ENCODE measurements around the gene SLC39A2. TPM values are rescaled to one million over a fixed set of nuclear protein-coding genes. Genes with fewer than 3 reads are reported as not detected.

Gene SLC39A2
- total and polyA plus RNA-seq, 9 of the 15 experiments (the other 6 are each of a cell fraction or from before 2014, with no cell fraction given), result 0.06 to 0.09 TPM; not detected in 7

DNA sequence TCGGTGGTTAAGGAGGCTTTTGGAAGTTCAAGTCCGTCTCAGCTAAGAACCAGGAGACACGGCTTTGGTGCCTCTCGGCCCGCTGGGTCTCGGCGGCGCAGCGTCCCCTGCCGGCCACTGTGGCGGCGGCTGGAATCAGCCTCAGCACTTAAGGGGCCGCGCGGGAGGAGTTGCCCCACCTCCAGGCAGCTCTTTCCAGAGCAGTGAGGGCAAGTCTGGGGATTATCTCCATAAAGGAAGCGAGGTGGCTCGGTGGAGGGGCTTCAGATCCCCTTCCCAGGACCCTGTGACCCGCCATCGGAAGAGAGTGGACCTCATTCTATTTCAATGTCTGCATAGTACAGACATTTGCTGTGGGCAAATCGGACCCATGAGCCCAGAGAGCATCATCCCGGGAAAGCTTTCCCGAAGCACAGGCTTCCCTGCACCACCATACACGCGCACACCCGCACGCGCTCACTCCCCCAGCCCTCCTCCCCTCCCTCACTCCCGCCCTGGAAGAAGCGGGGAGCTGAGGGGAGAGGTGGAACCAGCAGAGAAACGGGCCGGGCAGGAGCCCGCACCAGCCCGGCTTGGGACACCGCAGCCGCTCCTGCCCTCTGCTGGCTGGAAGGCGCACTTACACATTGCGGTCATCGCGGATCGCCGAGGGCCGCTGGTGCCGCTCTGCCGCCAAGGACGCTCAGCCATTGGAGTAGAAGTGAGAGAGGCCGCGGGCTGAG is 27.9 kb upstream of the SLC39A2 start (continued):
- TF ChIP-seq ZNF212 (CRISPR knock-in tag; IDR thresholded peaks at IDR 0.05), result no peak
- no peak for TF ChIP-seq FOXJ3 (CRISPR knock-in tag; IDR thresholded peaks at IDR 0.05)
- no peak for TF ChIP-seq RHOXF2B (CRISPR knock-in tag; conservative IDR thresholded peaks at IDR 0.05)
- peak; percentile 19 to 23; a peak in 1 of 4 replicates for TF ChIP-seq MAZ (CRISPR knock-in tag; conservative IDR thresholded peaks at IDR 0.05 in 1 of 2, IDR thresholded peaks at IDR 0.05 in 1 of 2)
- TF ChIP-seq, protein P1, sequence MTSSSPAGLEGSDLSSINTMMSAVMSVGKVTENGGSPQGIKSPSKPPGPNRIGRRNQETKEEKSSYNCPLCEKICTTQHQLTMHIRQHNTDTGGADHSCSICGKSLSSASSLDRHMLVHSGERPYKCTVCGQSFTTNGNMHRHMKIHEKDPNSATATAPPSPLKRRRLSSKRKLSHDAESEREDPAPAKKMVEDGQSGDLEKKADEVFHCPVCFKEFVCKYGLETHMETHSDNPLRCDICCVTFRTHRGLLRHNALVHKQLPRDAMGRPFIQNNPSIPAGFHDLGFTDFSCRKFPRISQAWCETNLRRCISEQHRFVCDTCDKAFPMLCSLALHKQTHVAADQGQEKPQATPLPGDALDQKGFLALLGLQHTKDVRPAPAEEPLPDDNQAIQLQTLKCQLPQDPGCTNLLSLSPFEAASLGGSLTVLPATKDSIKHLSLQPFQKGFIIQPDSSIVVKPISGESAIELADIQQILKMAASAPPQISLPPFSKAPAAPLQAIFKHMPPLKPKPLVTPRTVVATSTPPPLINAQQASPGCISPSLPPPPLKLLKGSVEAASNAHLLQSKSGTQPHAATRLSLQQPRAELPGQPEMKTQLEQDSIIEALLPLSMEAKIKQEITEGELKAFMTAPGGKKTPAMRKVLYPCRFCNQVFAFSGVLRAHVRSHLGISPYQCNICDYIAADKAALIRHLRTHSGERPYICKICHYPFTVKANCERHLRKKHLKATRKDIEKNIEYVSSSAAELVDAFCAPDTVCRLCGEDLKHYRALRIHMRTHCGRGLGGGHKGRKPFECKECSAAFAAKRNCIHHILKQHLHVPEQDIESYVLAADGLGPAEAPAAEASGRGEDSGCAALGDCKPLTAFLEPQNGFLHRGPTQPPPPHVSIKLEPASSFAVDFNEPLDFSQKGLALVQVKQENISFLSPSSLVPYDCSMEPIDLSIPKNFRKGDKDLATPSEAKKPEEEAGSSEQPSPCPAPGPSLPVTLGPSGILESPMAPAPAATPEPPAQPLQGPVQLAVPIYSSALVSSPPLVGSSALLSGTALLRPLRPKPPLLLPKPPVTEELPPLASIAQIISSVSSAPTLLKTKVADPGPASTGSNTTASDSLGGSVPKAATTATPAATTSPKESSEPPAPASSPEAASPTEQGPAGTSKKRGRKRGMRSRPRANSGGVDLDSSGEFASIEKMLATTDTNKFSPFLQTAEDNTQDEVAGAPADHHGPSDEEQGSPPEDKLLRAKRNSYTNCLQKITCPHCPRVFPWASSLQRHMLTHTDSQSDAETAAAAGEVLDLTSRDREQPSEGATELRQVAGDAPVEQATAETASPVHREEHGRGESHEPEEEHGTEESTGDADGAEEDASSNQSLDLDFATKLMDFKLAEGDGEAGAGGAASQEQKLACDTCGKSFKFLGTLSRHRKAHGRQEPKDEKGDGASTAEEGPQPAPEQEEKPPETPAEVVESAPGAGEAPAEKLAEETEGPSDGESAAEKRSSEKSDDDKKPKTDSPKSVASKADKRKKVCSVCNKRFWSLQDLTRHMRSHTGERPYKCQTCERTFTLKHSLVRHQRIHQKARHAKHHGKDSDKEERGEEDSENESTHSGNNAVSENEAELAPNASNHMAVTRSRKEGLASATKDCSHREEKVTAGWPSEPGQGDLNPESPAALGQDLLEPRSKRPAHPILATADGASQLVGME (CRISPR knock-in tag; IDR thresholded peaks at IDR 0.05), result no peak
- TF ChIP-seq, protein P2, sequence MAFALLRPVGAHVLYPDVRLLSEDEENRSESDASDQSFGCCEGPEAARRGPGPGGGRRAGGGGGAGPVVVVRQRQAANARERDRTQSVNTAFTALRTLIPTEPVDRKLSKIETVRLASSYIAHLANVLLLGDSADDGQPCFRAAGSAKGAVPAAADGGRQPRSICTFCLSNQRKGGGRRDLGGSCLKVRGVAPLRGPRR (CRISPR knock-in tag; IDR thresholded peaks at IDR 0.05), result no peak
- no peak for TF ChIP-seq SIRT6 (IDR thresholded peaks at IDR 0.05; ENCODE audit: low read depth, low read length)
- TF ChIP-seq YBX1 (IDR thresholded peaks at IDR 0.05), result no peak
- no peak for TF ChIP-seq HDAC6 (IDR thresholded peaks at IDR 0.05; ENCODE audit: low read depth, low read length)
- TF ChIP-seq TAF7 (tag; IDR thresholded peaks at IDR 0.05), result no peak
- TF ChIP-seq CREB1 (IDR thresholded peaks at IDR 0.05), result no peak
- TF ChIP-seq CREB1 (CRISPR knock-in tag; IDR thresholded peaks at IDR 0.05), result no peak
- TF ChIP-seq, protein P3, sequence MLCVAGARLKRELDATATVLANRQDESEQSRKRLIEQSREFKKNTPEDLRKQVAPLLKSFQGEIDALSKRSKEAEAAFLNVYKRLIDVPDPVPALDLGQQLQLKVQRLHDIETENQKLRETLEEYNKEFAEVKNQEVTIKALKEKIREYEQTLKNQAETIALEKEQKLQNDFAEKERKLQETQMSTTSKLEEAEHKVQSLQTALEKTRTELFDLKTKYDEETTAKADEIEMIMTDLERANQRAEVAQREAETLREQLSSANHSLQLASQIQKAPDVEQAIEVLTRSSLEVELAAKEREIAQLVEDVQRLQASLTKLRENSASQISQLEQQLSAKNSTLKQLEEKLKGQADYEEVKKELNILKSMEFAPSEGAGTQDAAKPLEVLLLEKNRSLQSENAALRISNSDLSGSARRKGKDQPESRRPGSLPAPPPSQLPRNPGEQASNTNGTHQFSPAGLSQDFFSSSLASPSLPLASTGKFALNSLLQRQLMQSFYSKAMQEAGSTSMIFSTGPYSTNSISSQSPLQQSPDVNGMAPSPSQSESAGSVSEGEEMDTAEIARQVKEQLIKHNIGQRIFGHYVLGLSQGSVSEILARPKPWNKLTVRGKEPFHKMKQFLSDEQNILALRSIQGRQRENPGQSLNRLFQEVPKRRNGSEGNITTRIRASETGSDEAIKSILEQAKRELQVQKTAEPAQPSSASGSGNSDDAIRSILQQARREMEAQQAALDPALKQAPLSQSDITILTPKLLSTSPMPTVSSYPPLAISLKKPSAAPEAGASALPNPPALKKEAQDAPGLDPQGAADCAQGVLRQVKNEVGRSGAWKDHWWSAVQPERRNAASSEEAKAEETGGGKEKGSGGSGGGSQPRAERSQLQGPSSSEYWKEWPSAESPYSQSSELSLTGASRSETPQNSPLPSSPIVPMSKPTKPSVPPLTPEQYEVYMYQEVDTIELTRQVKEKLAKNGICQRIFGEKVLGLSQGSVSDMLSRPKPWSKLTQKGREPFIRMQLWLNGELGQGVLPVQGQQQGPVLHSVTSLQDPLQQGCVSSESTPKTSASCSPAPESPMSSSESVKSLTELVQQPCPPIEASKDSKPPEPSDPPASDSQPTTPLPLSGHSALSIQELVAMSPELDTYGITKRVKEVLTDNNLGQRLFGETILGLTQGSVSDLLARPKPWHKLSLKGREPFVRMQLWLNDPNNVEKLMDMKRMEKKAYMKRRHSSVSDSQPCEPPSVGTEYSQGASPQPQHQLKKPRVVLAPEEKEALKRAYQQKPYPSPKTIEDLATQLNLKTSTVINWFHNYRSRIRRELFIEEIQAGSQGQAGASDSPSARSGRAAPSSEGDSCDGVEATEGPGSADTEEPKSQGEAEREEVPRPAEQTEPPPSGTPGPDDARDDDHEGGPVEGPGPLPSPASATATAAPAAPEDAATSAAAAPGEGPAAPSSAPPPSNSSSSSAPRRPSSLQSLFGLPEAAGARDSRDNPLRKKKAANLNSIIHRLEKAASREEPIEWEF (CRISPR knock-in tag; IDR thresholded peaks at IDR 0.05), result no peak
- no peak for TF ChIP-seq DMBX1 (CRISPR knock-in tag; IDR thresholded peaks at IDR 0.05; ENCODE audit: borderline replicate concordance)
- no peak for TF ChIP-seq NR2F6 (CRISPR knock-in tag; IDR thresholded peaks at IDR 0.05)
- no peak for TF ChIP-seq ZSCAN29 (IDR thresholded peaks at IDR 0.05)
- TF ChIP-seq TEAD1 (CRISPR knock-in tag; IDR thresholded peaks at IDR 0.05), result 0 out of 4 replicates have a peak, but pooled peaks have one; percentile 52 to 66
- no peak for TF ChIP-seq SMAD3 (CRISPR knock-in tag; conservative IDR thresholded peaks at IDR 0.05)

All from K562 (cell line).